Suprapubic skin (tissue), 4 donors: Measurements from ENCODE around the gene ANKRD44.

Experiments used
- CTCF ChIP-seq, 2 donors: fragments of 200-600 bp in 1 of 2; fragments of 450-650 bp in 1 of 2; sonication (generic) in 1 of 2; IDR thresholded peaks; one replicate each; pipeline ENCODE4 v1.5.1; 2016 to 2019; ENCODE audit warnings: antibody characterized with exemption in 2 of 2, mild to moderate bottlenecking in 1 of 2, moderate library complexity in 1 of 2
- POLR2A ChIP-seq, 2 donors: fragments of 450-650 bp; IDR thresholded peaks; one replicate each; pipeline ENCODE4 v1.6.1; 2017; ENCODE audit warnings: antibody characterized with exemption in 2 of 2, mild to moderate bottlenecking in 2 of 2, moderate library complexity in 2 of 2
- POLR2AphosphoS5 ChIP-seq, 3 donors: sonication (generic); formaldehyde crosslinking; IDR thresholded peaks; one replicate each; pipeline ENCODE4 v1.6.1; 2017; ENCODE audit warnings: antibody characterized with exemption in 3 of 3

GRCh38 chr2:197265036-197265435, 45.5 kb downstream of the ANKRD44 start:
- TF ChIP-seq POLR2AphosphoS5 (IDR thresholded peaks at IDR 0.05) (no peak), POLR2A (IDR thresholded peaks at IDR 0.05) (no peak), CTCF (IDR thresholded peaks at IDR 0.05) (no peak)
